GM21360 (cell line): Measurements from ENCODE around the gene NOTUM.
"Not testable (repeated sequence)": the region's sequence is repeated elsewhere in the genome, so short reads cannot be mapped to it uniquely, and the experiment has no call there.

Experiments used
- ATAC-seq: cut with Tn5 transposase; IDR thresholded peaks from one replicate; pipeline ENCODE4 v1.9.1; 2021; ENCODE audit warnings: mild to moderate bottlenecking, moderate library complexity; ENCODE audit not compliant: unreplicated experiment

The NOTUM gene

GRCh38 chr17:81958633-81959342 is 2.2 kb downstream of the NOTUM start:
- no peak for ATAC-seq

- no peak for ATAC-seq
These were observed 3.1 kb downstream of the NOTUM start for GRCh38 chr17:81957691-81958432.

GRCh38 chr17:81956607-81957589 is 4.1 kb downstream of the NOTUM start:
- ATAC-seq = no peak

GRCh38 chr17:81955756-81956544 is 5.0 kb downstream of the NOTUM start:
- no peak for ATAC-seq

GRCh38 chr17:81955058-81955681 is 5.8 kb downstream of the NOTUM start:
- ATAC-seq = no peak

GRCh38 chr17:81954131-81955057 is 6.6 kb downstream of the NOTUM start:
- ATAC-seq = no peak

- not testable (repeated sequence) for ATAC-seq
These were observed 7.5 kb downstream of the NOTUM start for GRCh38 chr17:81953443-81953842.

- ATAC-seq = no peak
These were observed 8.2 kb downstream of the NOTUM start for GRCh38 chr17:81952792-81953228.

- no peak for ATAC-seq
These were observed 9.0 kb downstream of the NOTUM start for GRCh38 chr17:81951785-81952684.

GRCh38 chr17:81950501-81950900 is 10.5 kb downstream of the NOTUM start:
- ATAC-seq = no peak

- ATAC-seq = no peak
These were observed 12.2 kb downstream of the NOTUM start for GRCh38 chr17:81948635-81949378.

GRCh38 chr17:81947189-81947588 is 13.8 kb downstream of the NOTUM start, which contains the start of gene MYADML2:
TSS of gene MYADML2 (minus strand) at chr17:81947233. CDS start at chr17:81941741, 5,492 bp downstream.
- ATAC-seq = no peak

- ATAC-seq = no peak
These were observed 16.1 kb downstream of the NOTUM start for GRCh38 chr17:81944858-81945257.

- ATAC-seq = no peak
These were observed 18.8 kb downstream of the NOTUM start for GRCh38 chr17:81942167-81942553.

- no peak for ATAC-seq
These were observed 19.4 kb downstream of the NOTUM start for GRCh38 chr17:81941484-81942166.
